HG03469 (cell line): ENCODE measurements around the gene HORMAD2.
"Not testable (repeated sequence)": the region's sequence is repeated elsewhere in the genome, so short reads cannot be mapped to it uniquely, and the experiment has no call there.

Experiments used
- ATAC-seq: cut with Tn5 transposase; IDR thresholded peaks from one replicate; pipeline ENCODE4 v1.9.1; 2021; ENCODE audit warnings: mild to moderate bottlenecking, moderate library complexity, moderate number of reproducible peaks; ENCODE audit not compliant: unreplicated experiment

The HORMAD2 gene

DNA sequence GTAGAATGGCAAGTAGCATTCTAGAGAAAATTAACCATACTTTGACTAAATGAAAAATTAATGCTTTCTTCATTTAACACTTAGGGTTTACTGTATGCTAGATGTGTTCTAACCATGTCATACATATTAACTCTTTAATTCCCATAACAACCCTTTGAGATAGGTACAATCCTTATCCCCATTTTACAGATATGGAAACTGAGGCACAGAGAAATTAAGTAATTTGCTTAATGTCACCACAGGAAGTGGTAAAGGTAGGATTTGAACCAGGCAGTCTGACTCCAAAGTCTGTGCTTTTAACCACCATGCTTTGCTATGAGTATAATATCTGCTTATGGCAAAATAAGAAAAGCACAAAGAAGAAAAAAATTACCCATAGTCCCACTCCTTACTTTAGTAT is 106.8 kb downstream of the HORMAD2 start:
- ATAC-seq = no peak

DNA sequence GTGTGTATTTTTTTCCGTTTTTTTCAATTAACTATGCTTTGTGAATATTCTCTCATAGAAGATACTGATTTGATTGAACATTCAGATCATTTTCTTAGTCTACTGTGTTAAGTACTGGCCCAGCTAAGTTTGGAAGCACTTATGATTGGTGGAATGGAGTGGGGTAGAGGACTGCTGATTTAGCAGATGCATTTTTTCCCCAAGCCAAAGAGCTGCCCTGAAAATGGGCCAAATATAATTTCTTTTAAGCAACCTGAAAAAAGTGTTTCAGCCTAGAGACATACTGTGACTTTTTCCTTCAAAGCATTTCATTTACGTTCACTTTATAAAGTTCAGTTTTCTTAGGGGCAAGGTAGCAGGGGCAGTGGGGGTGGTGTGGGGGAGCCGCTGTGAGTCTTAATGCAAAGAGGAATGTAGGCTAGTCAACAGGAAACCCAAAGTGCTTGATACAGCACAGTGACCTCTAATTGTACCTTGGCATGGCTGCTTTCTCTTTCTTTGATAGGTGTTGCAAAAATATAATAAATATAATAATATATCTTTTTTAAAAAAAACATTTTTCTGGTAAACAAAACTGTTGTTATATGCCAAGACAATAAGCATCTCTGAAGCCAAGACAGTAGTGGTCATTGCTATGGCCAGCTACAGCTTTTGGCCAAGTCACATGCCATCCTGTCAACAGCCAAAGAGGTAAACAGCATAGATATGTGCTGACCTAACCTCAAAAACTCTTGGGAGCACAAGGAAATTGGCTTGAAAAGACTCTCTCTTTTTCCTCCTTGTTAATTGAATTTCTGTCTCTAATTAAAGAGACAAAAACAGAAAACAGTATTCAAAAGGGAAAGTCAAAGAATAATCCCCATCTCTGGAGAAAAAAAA is 107.5 kb downstream of the HORMAD2 start:
- ATAC-seq = no peak

DNA sequence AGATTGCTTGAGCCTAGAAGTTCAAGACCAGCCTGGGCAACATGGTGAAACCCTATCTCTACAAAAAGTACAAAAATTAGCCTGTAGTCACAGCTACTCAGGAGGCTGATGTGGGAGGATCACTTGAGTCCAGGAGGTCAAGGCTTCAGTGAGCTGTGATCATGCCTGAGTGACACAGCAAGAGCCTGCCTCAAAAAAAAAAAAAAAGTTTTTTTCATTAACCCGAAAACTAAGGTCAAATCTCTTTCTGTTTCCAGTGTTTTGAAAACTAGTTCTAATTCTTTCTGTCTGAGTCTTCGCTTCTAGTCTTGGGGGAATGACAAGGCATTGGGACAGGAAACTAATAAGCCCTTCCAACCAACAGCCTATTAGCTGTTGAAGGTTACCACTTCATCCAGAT is 108.6 kb downstream of the HORMAD2 start:
- ATAC-seq = no peak

DNA sequence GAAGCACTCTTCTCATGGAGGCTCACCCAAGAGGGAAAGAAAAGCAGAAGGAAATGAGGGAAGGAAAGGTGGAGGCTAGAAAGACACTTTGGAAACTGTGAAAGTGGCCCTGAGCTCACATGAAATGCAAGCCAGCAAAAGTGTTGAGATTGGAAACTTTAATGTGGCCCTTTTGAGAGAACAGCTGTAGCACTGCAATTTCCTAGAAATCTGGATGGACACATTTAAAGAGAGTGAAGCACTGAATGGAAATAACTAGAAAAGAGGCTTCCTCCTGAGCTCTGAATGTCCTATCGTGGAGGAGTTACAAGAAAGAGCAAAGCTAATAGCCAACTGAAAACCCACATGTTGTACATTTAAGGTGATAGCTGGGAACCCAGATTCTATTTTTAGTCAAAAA is 110.3 kb downstream of the HORMAD2 start:
- no peak for ATAC-seq

DNA sequence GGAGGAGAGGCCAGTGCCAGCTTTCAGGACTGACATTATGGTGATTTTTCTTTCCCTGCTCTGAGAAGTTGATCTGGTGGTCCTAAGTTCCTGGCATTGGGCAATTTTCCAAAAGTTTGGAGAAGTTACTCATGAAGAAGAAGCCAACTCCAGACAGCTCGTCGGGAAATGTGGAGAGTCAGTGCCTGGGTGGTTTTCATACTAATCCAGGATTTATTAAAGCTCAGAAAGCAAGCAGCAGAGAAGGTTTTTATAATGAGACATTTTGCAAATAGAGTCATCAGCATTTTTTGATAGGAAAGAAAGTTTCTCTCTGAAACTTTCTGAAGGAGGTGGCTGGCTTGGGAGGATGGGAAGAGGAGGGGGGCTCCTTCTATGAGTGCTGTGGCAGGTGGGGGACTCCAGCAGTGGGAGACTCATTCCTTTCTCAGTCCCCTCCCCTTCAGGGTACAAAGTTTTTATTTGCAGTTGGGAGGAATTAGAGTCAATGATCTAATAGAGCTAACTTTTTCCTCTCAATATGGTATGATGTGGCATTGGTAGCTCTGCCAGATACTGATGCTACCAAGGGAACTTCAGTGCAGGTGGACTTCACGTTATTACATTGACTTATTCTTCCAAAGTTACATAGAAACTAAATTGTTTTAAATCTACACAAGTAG is 110.9 kb downstream of the HORMAD2 start:
- no peak for ATAC-seq

DNA sequence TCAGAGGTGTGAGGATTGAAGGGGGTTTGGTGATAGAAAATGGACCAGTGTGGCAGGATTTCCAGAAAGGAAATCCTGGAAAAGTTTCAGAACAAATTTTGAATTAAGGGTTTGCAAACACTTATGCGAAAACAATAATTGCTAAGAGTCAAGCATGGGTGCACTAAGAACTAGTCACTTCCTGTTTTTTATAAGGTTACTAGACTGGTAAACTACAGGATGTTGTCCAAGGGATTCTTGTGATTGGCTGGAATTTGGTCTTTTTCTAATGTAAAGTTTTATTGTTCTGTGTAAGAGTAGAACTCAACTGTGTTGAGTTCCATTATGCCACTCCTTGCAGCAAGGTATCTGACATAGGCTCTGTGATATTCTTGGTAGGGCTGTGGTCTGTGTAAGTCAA is 112.2 kb downstream of the HORMAD2 start:
- ATAC-seq = no peak

DNA sequence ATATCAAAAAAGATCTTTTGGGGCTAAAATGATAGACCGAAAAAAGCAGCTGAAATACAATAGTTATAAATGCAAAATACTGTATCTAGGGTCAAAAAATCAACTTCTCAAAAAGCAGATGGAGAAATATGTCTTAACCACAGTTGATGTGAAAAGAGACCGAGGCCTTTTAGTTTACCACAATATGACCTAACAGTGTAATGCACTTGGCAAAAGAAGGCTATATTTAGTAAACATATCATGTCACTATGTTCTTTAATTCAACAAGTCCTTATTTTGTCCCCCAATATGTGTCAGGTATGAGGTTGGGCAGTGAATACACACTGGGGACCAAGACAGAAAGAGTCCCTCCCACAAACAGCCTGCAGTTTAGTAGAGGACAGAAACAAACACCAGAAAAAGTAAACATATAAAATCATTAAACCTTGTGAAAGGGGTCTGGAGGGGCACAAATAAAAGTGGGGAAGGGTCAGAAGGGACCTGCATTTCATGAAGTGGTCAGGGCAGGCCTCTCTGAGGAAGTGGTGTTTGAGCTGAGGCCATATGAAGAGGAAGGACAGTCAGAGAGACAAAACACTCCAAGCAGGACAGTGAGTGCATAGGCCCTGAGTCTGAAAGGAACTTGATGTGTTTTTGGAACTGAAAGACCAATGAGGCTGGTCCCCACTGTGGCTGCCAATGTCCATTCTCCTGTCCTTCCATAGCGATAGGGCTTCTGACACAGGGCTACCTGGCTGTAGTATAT is 112.9 kb downstream of the HORMAD2 start:
- no peak for ATAC-seq

DNA sequence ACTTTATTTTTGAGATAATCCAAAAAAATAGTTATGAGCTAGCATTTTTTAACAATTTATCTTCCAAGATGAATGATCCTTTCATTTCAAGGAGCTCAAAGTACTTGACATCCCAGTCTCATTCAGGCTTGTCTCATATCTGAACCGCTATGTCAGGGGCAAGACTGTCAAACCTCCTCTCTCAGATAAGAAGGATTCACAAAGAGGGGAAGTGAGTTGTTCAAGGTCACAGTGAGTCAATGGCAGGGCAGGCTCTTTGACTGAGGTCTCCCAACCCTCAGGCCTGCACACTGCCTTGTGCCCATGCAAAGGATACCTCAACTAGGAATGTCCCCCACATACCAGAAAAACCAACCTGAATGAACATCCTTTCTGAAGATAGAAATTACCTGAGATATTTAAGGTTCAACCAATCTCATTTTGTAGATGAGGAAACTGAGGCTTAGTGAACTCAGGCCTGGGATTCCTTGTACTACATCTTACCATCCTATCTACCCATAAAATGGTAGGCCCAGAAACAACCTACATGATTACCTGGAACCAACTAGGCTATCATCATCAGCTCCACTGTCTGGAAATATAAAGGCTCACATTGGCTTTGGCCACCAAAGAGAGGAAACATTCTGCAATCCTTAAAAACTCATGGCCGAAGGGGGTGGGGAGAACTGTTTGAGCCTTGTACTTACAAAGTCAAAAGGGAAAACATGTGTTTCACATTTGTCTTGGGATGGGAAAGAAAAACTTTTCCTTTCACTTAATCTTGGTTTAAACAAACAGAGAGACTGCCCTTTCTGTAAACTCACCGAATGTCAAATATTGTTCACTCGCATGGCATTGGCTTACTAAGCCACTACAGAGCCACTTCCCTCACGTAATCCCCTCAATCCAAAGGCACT is 115.2 kb downstream of the HORMAD2 start:
- no peak for ATAC-seq

DNA sequence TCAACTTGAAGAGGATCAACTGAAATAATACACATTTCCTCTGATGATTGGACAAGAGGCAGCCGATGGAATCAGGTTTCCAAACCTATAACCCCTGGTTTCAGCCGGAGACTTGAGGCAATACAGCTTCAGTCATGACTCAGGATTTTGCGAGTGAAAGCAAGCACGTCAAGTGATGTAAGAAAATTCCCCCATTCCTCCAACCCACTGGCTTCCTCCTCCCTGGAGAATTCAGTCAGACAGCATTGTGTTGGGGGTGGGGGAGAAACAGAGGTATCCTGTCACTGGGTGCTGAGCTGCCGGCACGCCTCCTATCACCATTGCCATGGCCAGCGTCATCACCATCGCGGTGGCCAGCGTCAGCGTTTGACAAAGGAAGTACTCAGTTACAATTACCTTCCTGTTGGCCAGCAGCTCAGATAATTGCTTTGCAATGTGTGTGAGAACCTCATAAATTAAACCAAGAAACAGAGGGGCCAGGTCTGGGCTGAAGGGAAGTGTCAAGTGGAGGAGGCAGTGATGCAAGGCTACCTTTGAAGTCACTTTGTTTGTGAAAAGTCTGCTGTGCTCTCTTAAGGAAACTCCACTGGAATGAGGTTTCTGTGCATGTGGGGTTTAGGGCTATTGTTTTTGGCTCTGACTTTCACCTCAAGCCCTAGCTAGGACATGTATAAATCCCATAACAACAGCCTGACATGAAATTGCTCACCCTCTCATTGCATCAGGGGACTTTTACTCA is 116.0 kb downstream of the HORMAD2 start:
- ATAC-seq = no peak

DNA sequence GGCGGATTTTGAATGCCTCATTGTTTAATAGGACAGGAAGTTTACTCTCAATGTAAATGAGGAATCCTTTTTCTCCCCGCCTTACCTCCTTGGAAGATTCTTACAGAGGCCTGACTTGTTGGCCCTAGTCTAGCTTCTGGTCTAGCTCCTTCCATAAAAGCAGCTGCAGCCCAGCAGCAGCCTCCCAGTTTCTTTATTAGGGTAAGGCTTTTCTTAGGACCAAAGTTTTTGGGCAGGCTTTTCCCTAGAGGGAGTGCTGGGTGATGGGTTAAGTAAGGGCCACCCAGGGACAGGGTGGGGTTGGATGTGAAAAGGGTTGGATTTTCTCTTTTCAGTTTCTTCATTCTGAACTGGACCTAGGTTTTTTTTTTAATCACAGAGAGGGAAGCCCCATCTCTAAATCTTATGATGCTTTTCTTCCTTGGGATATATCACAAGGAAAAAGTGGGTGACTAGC is 116.6 kb downstream of the HORMAD2 start:
- ATAC-seq = no peak

DNA sequence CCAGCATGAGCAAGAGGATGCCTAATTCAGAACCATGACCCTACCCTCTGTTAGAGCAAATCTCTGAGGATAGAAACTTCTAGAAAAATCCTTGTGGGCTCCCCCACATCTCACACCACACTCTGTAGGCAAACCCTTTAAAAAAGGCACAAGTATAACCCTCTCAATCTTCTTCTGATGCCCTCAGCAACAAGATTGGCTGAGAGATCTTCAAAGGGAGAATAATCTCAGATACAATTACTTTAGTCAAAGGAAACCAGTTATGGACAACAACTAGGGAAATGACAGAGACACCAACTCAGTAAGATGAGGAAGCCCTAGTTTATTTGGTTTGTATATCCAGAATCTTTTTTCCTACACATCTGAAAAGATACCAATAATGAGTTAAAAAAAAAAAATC is 117.1 kb downstream of the HORMAD2 start:
- ATAC-seq = no peak

DNA sequence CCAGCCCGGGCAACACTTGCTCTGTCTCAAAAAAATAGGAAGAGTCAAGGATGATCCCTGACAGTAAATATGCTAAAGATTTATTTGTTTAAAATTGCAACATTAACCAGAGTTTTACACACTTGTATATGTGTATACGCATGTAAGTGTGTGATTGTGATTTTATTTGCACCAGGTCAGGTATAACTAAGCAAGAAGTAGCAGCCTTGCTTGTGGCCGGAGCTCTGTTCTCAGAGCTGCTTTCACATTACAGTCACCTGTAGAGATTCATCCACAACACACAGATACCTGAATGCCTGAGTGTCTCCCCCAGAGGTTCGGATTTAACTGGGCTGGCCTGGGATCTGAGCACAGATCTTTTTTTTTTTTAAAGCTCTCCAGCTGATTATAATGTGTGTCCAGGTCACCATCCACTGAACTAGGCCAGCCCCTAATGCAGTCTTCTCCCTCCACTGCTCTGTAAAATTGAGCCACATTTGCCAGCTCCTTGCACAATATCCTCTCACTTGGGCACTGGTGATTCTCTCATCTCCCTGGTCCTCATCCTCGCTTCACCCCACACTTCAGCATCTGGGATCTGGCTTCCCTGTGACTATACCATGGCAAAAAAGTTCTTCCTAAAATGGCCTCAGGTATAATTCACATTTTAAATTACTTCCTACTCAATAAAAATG is 118.0 kb downstream of the HORMAD2 start:
- ATAC-seq = no peak

DNA sequence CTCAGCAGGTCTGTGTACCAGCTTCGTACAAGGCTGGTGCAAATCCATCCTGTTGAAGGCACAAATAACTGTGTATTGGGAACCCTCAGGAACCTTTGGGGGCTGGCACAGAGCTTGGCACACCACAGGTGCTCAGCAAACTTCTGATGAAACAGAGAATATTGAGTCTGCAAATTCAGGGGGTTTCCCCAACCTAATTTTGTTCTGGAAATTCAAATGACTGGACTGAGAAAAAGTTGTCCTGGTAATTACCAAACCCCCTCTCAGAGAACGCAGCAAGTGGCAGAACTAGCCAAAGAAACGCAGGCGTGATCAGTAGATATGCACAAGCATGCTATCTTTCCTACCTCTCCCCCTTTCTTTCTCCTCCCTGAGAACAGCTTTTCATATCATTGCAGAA is 118.7 kb downstream of the HORMAD2 start:
- ATAC-seq = no peak

DNA sequence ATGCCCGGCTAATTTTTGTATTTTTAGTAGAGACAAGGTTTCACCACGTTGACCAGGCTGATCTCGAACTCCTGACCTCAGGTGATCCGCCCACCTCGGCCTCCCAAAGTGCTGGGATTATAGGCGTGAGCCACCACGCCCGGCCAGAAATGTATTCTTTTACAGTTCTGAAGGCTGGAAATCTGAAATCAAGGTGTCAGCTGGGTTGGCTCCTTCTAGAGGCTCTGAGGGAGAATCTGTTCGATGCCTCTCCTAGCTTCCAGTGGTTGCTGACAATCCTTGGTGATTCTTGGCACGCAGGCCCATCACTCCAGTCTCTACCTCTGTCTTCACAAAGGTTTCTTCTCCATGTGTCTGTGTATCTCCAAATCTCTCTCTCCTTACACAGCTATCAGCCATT is 120.6 kb downstream of the HORMAD2 start:
- not testable (repeated sequence) for ATAC-seq

DNA sequence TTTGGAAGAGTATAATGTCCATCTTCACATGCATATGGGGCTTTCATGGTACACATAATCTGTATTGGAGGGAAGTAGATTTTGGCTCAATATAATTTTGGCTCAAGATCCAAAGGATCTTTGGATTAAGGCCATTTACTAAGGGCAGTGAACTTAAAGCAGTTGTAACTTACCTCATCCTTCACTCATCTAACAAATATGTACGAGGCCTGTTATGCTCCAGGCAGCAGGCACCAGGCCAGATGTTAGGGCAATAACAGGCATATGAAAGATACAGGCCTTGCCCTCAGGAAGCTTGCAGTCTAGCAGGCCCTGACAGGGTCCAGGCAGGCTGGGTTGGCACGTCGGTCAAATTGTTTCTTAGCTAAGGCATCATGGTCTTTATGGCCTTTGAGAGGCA is 121.7 kb downstream of the HORMAD2 start:
- no peak for ATAC-seq

DNA sequence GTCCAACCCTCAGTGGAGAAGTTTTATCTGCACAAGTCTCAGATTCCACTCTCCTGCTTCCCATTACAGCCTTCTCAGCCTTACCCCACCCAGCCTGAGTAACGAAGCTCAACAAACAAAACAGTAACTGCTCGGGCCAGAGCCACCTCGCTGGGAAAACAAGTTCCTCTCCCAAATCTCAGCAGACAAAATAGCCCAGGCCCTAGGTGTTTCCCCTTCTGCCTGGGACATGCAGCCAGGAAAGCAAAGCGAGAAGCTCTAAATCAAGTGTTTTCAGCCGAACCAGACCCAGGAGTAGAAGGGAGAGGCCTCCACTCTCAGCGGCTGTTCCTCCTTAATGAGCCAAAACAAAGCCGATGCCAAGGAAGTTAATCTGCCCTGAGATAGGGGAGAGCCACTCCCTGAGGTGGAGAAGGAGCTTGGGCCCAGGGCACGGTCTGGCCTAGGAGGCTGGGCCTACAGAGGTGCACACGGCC is 122.3 kb downstream of the HORMAD2 start:
- no peak for ATAC-seq

DNA sequence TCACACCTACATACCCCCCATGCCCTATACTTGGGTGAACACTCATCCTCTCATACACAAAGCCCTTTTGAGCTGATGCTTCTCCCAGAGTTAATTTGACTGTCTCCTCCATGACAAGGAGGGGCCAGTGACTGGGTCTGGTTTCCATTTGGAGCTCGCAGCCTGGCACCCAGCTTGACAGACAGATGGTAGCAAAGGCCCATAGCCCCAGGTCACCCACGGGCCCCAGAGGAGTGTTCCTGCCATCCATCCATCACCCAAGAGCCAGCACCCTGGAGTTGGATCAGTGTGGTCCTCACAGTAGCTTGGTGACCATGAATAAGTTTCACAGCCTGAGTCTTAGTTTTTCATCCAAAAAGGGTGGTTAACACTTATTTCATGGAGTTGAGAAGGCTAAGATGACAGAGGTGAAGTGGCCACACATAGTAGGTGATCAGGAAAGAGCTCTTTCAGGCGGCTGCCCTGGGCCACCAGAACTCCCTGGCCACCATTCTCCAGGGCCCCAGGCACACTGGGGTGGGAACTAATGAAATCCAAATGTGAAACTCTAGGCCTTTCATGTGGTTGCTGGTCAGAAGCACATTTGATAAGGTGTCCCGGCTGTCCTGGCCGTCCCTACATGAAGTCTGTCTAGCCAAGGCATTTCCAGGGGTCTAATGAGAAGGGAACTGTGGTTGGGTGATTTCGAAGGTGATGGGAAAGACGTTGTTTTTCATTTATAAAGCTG is 123.9 kb downstream of the HORMAD2 start:
- ATAC-seq = no peak

DNA sequence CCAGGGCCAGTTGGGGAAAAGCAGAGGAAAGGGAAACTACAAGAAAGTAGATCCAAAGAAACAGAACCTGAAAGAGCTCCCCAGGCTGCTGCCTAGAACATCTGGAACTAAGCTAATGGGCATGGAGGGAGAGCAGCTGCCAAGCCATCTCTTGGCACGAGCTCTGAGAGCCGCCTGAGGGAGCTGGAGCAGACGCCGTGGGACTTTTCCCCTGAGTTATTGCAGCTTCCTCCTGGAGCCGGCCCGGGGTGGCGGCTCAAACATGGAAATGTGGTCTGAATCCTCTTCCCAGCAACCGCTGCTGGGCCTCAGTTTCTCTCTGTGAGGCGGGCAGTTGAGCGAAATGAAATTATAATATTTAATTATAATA is 124.5 kb downstream of the HORMAD2 start:
- ATAC-seq = no peak
